Activated CD8-positive, alpha-beta memory T cell treated with anti-CD3 and anti-CD28 coated beads, Interleukin-2, amount 50 U/mL, for 1 hour (primary cell): ENCODE data around the gene ZNF600.
"Not testable (repeated sequence)": the region's sequence is repeated elsewhere in the genome, so short reads cannot be mapped to it uniquely, and the experiment has no call there.

Source experiments
- DNase-seq: peaks from one replicate; pipeline ENCODE4 v3.0.0-alpha.2; 2020; ENCODE audit errors: extremely low read depth

ZNF600 gene

DNA sequence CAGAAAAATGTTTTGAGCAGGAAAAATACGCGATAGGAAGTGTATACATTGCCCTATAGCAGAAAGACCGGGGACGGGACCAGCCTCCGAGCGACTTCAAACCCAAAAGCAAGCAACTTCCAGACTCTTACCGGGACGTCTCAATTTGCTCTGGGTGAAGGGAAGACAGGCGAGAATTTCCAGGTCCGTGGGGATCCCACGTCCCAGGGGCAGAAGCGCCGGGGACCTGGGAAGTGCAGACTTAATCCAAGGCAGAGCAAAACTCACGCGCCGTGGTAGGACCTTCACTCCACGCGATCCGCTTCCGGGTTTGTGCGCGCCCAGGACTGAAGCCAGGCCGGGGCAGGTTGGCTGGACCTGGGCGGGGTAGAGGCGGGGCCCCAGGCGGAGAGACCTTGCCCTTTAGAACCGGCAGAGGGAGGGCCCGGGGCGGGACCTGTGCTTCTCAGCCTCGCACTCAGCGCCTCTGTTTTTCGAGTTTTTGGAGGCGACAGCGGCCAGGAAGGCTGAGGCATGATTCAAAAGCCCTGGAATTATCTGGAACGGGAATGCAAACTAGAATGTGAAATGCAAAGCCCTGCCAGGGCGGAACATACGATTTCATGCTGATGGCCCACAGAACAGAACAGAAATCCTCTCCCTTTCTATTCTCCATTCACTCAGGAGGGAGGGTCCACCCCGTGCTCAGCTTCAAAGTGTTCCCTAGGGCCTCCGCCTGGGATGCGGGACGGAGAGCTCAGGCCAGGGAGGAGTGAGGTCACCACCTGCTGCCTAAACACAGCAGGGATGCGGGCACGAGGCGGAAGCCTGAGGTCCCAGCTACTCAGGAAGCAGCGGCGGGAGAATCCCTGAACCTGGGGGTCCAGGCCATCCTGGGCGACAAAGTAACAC is at the start of gene ZNF600:
Gene ZNF600 (minus strand): TSS at position 328 of the 891 bp plus-strand sequence. CDS start 7,903 bp downstream, outside the sequence.
- peak; percentile 10 for DNase-seq

DNA sequence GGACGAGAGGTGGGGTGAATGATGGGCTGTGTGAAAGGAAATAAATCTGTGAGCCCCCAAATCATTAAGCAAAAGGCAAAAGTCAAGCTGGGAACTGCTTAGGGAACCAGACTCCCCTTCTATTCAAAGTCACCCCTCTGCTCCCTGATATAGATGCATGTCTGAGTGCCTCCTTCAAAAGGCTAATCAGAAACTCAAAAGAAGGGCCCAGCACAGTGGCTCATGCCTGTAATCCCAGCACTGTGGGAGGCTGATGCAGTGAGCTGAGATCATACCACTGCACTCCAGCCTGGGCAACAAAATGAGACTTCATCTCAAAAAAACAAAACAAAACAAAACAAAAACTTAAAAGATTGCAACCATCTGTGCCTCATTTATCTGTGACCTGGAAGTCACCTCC is 47.7 kb upstream of the ZNF600 start:
- not testable (repeated sequence) for DNase-seq

DNA sequence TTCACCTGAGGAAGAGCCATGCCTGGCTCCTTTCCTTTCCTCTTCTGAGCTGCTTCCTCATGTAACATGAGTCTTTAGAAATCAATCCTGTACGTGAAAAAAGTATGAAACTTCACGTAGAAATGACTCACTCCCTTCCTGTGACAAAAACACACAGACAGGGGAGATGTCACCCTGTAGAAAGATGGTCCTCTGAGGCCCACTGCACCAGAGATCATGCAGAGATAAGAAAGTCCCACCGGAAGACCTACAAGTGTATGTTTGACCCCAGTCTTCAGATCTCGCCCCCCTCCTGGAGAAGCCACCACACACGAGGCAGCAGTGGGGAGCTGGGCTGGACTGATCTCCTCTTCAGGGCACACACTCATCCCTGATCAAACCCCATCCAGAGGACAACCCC is 47.0 kb upstream of the ZNF600 start:
- not testable (repeated sequence) for DNase-seq

DNA sequence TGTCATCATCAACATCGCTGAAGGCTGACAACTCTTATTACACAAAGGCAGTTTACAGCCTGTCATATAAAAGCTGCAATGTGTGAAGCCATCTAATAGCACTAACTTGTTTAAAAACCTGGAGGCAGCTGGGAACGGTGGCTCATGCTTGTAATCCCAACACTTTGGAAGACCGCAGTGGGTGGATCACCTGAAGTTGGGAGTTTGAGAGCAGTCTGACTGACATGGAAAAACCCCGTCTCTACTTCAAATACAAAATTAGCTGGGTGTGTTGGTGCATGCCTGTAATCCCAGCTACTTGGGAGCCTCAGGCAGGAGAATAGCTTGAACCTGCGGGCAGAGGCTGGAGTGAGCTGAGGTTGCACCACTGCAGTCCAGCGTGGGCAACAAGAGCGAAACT is 43.3 kb upstream of the ZNF600 start:
- not testable (repeated sequence) for DNase-seq

DNA sequence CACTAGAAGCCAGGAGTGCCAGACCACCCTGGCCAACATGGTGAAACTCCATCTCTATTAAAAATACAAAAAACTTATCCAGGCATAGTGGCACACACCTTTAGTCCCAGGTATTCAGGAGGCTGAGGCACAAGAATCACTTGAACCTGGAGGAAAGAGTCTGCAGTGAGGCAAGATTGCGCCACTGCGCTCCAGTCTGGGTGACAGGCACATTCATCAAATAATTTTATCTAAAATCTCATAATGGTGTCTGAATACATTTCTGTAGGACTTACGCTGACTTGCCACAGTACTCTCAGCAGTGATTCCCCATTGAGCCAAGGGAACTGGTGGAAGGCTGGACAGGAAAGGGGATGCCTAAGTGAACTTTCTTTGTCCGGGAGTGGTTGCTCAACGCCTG is 39.2 kb upstream of the ZNF600 start:
- no peak for DNase-seq

DNA sequence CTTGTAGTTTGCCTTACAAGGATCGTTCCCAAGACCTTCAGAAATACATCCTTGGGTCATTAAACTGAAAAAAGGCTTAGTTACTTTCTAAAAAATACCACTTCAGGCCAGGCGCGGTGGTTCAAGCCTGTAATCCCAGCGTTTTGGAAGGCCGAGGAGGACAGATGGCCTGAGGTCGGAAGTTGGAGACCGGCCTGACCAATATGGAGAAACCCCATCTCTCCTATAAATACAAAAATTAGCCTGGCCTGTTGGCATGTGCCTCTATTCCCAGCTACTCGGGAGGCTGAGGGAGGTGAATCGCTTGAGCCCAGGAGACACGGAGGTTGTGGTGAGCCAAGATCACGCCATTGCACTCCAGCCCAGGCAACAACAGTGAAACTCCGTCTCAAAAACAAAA is 37.1 kb upstream of the ZNF600 start:
- no peak for DNase-seq

DNA sequence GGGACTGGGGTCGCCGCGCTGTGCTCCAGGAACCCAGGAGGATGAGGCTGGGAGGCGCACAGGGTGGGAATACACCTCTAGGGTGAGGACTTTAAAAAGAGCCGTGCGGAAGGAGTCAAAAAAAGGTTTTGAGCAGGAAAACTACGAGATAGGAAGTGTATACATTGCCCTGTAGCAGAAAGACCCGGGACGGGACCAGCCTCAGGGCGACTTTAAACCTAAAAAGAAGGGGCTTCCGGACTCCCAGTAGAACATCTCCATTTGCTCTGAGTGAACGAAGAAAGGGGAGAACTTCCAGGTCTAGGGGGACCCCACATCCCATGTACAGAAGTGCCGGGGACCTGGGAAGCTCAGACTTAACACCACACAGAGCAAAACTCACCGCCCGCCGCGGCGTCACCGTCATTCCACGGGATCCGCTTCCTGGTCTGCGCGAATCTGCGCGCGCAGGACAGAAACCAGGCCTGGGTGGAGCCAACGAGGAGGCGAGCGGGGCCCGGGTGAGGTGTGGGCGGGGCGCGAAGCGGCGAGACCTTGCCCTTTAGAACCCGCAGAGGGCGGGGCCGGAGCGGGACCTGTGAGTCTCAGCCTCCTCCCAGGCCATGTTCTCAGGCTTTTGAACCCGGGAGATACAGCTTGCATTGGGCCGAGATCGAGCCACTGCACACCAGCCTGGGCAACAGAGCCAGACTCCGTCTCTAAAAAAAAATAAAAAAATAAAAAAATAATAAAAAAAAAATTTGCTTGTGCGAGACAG is 34.8 kb upstream of the ZNF600 start, which contains the start of gene ZNF28:
Gene ZNF28 (minus strand): TSS at position 430 of the 757 bp plus-strand sequence. CDS start 3,675 bp downstream, outside the sequence.
- DNase-seq = peak; percentile 9

DNA sequence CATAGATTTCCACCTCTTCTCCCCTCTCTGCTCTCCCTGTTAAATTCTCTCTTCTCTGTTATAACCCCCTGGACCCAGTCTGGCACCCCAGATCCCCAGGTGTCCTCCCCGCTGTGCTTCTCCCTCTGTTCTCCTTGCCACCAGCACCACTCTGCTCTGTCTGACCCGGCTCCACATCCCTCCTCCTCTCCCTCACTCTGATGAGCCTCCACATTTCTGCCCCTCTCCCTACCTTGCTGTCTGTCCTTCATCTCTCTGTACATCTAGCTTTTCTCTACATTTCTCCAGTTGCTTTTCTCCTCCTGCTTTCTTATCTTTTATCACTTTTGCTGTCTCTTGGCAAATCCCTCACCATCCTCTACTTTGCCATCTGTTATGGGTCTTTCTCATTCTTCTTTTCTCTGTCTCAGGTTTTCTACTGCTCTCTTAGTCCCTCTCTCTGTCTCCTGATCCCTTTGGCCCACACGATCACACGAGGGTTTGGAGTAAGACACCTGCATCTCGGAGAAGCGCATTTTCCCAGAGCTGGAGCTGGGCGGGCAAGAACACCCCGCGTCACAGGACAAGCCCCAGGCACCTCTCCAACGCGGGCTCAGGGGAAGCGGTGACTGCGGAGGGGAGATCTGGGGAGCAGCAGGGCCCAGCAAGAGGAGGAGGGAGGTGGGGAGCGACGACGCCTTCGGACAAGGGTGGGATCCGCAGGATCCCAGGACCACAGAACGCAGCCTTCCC is 34.0 kb upstream of the ZNF600 start:
- not testable (repeated sequence) for DNase-seq

DNA sequence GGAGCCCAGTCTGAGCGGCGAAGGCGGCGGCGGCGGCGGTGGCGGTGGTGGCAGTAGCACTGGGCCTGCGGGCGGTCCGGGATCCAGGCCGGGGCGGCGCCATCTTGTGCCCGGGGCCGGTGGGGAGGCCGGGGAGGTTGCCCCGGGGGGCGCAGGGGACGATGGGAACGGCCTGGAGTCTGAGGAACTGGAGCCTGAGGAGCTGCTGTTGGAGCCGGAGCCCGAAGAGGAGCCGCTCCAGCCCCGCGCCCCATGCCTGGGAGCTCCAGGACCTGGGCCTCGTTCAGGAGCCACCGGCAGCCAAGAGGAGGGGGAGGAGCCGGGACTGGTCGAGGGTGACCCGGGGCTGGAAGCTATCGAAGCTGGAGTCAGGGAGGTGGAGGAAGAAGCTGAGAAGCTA is 23.2 kb upstream of the ZNF600 start:
- DNase-seq = no peak

DNA sequence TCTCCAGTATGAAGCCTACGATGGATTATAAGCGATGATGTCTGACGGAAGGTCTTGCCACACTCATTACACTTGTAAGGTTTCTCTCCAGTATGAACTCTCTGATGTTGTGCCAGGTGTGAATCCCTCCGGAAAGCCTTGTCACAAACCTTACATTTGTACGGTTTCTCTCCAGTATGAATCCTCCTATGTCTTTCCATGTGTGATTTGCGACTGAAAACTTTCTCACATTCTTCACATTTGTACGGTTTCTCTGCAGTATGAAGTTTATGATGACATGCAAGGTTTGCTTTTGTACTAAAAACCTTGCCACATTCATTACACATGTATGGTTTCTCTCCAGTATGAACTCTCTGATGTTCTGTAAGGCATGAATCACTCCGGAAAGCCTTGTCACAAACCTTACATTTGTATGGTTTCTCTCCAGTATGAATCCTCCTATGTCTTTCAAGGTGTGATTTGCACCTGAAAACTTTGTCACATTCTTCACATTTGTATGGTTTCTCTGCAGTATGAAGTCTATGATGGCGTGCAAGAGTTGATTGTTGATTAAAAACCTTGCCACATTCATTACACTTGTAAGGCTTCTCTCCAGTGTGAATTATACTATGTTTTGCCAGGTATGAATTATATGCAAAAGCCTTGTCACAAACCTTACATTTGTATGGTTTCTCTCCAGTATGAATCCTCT is 13.5 kb upstream of the ZNF600 start:
- not testable (repeated sequence) for DNase-seq

DNA sequence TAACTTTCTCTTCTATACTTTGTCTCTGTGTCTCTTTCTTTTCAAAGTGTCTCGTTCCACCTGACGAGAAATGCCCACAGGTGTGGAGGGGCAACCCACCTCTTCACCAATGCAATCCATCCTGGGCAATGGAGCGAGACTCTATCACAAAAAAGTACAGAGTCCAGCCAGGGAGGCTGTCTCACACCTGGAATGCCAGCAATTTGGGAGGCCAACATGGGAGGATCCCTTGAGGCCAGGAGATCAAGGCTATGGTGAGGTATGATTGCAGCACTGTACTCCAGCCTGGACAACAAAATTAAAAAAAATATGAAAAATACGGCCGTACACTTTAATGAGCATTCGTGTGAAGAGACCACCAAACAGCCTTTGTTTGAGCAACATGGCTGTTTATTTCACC is 2.8 kb upstream of the ZNF600 start:
- DNase-seq = no peak

DNA sequence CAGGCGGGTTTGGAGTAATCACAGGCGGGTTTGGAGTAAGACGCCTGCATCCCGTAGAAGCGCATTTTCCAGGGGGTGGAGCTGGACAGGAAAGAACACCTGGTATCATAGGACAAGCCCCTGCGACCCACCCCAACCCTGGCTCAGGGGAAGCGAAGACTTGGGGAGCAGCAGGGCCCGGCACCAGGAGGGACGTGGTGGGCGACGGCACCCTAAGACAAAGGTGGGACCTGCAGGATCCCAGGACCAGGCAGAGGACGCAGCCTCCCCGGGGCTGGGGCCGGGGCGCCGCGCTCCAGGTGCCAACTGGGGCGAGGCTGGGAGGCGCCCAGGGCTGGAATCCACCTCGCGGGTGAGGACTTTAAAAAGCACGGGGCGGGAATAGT is 520 bp downstream of the ZNF600 start:
- no peak for DNase-seq

DNA sequence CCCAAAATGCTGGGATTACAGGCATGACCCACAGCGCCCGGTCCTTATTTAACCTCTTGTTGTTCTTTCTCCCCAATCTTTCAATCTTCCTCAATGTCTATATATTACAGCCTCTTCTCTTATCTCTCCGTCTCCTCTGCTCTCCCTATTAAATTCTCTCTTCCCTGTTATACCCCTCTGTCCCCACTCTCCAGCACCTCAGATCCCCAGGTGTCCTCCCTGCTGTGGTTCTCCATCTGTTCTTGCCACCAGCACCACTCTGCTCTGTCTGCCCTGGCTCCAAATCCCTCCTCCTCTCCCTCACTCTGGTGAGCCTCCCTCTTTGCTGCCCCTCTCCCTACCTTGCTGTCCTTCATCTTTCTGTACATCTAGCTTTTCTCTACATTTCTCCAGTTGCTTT is 1.1 kb downstream of the ZNF600 start:
- no peak for DNase-seq

DNA sequence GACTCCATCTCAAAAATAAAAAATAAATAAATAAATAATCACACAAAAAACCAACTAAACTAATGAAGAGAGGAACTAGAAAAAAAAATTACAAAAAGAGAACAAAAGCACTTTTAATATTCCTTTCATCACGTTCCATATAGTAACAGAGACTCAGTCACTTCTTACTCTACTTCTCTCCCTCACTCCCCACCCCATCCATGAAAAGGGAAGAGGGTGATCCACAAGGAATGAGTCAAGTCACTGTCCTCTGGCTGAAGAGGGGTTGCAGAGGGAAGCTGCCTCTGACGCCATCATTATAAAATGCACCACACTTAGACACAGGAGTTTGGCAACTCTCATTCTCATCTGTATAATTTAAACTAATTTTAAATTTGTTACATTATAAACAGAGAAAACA is 3.7 kb downstream of the ZNF600 start:
- not testable (repeated sequence) for DNase-seq

DNA sequence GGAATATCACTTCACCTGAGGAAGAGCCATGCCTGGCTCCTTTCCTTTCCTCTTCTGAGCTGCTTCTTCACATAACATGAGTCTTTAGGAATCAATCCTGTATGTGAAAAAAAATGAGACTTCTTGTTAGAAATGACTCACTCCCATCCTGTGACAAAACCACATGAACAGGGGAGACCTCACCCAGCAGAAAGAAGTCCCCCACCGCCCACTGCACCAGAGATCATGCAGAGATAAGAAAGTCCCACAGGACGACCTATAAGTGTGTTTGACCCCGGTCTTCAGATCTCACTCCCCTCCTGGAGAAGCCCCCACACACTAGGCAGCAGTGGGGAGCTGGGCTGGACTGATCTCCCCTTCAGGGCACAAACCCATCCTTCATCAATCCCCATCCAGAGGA is 7.8 kb downstream of the ZNF600 start:
- DNase-seq = no peak

DNA sequence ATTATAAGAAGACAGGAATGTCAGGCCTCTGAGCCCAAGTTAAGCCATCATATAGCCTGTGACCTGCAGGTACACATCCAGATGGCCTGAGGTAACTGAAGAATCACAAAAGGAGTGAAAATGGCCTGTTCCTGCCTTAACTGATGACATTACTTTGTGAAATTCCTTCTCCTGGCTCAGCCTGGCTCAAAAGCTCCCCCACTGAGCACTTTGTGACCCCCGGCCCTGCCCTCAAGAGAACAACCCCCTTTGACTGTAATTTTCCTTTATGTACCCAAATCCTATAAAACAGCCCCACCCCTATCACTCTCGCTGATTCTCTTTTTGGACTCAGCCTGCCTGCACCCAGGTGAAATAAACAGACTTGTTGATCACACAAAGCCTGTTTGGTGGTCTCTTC is 30.1 kb downstream of the ZNF600 start:
- not testable (repeated sequence) for DNase-seq

DNA sequence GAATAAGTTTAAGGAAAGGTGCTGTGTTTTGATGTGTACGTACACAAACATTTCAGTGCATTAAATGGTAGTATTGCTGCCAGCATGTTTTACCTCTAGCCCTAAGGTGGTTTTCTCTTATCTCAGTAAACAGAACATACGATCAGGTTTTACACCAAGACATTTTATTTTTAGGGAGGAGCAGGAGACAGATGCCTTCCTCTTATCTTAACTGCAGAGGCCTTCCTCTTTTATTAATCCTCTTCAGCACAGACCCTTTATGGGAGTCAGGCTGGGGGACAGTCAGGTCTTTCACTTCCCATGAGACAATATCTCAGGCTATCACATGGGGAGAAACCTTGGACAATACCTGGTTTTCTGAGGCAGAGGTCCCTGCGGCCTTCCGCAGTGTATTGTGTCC is 36.8 kb downstream of the ZNF600 start:
- no peak for DNase-seq

DNA sequence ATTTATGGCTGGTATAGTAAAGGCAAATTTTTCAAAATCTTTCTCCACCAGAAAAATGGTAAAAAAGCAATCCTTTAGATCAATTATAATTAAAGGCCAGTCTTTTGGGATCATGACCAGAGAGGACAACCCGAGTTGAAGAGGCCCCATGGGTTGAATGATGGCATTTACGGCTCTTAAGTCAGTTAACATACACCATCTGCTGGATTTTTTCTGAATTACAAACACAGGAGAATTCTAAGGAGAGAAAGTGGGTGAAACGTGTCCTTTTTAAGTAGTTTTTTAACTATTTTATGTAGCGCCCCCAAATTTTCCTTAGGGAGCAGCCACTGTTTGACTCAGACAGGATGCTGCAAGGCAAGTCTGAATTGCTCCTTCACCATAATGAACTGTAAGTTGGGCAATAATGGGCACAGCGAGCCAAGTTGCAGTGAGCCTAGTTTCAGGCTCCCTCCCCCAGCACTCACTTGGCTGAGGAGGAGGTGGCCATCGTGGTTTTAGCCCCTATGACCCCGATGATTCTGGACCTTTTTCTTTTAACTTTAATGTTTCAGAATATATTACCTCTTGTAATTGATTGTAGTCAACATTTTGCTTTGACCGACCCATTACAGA is 38.1 kb downstream of the ZNF600 start:
- DNase-seq = no peak

DNA sequence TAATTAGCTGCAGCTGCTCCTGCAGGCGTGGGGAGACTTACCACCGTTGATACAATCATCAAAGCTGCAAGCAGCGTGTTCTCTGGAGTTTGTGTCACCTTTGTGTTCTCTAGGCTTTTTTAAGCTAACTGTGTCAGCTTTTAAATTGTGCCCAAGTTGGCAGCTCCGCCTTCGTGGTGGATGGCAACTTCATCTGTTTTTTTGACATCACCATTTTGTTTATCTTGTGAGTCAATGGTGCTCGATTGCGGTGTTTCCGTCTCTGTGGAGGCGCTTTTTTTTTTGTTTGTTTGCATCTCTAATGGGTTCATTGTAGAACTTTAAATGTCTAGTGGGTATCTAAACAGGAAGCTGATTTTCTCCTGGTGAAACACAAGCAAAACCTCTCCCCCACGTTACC is 40.7 kb downstream of the ZNF600 start:
- not testable (repeated sequence) for DNase-seq

DNA sequence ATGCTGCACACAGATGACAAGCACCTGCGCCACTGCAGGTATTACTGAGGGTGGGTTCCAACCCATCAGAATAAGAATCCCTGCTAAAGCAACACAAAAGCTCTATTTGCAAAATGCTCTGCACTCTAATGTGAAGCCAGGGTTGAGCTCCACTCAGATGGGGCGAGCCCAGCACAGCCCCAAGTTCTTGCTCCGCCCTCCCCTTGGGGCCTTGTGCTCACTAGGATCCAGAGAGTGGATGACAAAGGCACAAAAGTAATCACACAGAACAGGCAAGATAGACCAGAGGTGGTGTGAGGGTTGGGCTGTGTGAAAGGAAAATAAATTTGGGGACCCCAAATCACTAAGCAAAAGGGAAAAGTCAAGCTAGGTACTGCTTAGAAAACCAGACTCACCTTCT is 43.5 kb downstream of the ZNF600 start:
- DNase-seq = no peak

DNA sequence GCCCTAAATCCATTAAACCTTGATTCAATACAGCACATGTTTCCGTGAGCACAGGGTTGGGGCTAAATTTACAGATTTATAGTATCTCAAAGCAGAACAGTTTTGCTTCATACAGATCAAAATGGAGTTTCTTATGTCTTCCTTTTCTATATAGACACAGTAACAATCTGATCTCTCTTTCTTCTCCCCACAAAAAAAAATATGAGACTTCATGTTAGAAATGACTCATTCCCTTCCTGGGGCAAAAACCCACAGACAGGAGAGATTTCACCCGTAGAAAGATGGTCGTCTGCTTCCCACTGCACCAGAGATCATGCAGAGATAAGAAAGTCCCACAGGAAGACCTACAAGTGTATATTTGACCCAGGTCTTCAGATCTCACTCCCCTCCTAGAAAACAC is 44.1 kb downstream of the ZNF600 start:
- no peak for DNase-seq
